Fibroblast of lung (primary cell): ENCODE data around the gene CRACR2B.

Experiments
- CTCF ChIP-seq, 2 donors: IDR thresholded peaks in 1 of 2; conservative IDR thresholded peaks in 1 of 2; 1 replicate in 1 of 2; 2 replicates in 1 of 2; pipeline ENCODE4 v1.5.1; 2011 to 2012; ENCODE audit warnings: low read length in 2 of 2, control low read depth in 1 of 2, inconsistent platforms in 1 of 2, low read depth in 1 of 2, mild to moderate bottlenecking in 1 of 2
- EZH2 ChIP-seq: IDR thresholded peaks from 2 replicates; pipeline ENCODE4 v1.5.1; 2012; ENCODE audit warnings: low read length, control low read depth, mild to moderate bottlenecking; ENCODE audit errors: missing control alignments

GRCh38 chr11:875203-875602 is 47.5 kb downstream of the CRACR2B start:
- TF ChIP-seq EZH2 (no peak), CTCF (conservative IDR thresholded peaks at IDR 0.05 in 1 of 2, IDR thresholded peaks at IDR 0.05 in 1 of 2; ENCODE audit: low read depth in 1 of 2, low read length in 2 of 2) (no peak)
